NCI-H446 (cell line): ENCODE results near the gene BRICD5.
"Not testable (repeated sequence)": the region's sequence is repeated elsewhere in the genome, so short reads cannot be mapped to it uniquely, and the experiment has no call there.

Source experiments
- DNase-seq, 2 experiments: peaks; one replicate each; lab custom pipeline; 2025; lab: John Stamatoyannopoulos, UW

BRICD5 gene

DNA sequence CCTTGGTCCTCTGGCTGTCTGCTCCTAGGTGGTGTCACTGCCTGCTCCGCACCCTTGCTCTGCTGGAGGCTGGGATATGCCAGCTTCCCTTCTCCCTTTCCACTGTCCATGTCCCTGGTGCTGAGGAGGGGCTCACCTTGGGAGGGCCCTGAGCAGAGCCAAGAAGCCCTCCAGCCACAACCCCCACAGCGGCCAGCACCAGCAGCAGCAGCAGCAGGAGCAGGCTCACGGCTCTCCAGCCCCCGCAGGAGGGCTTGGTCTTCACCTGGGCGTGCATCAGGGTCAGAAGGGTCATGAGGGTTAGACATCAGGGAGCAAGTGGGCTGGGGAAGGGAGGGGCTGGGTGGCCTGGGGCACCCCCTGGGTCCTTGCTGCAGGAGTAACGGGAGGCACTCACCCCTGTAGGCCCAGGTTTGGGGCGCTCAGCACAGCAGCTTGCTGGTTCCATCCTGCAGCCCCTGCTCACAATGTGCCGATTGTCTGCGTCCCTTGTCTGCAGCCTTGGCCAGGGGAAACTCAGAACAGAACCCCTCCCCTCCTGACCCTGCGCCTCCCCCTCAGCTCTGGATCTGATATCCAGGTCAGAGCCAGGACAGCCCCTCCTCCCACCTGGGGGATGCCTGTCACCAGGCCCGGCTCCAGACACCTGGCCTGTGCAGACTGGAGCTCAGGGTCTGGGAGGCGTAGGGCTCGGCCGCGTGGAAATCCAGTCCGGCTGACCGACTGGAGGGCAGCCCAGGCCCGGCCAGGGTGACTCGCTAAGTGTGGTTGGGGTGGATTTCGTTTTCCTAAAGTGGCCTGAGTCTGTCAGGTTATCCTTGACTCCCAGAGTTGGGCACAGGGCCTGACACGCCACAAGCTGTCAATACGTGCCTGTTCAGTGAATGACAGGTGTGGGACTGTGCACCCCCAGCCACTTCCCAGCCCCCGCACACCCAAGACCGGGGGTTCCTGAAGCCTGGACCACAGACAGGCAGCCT lies at the start of gene BRICD5:
BRICD5 (minus strand) TSS at position 478 of the 980 bp plus-strand sequence; CDS start at position 448, 30 bp downstream.
- DNase-seq = no peak

DNA sequence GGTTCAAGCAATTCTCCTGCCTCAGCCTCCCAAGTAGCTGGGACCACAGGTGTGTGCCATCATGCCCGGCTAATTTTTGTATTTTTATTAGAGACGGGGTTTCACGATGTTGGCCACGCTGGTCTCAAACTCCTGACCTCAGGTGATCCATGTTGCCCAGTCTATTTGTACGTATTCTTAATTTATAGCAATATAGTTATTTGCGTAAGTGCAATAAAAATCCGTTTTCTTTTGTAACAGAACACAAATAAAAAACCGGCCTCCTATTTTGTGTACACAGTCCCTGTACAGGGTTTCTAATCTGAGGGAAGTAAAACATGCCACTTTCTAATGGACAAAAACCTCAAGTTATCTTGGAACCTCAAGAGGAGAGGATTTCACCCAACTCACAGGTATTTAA lies 49.6 kb upstream of the BRICD5 start:
- no peak for DNase-seq

DNA sequence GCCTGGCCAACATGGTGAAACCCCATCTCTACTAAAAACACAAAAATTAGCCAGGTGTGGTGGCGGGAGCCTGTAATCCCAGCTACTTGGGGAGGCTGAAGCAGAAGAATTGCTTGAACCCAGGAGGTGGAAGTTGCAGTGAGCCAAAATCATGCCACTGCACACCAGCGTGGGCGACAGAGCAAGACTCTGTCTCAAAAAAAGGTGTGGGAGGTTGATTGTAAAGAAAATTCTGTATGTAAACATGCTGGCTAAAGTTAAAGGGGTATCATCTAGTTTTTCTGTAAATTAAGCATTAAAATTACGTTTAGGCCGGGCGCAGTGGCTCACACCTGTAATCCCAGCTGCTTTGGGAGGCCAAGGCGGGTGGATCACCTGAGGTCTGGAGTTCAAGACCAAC lies 47.9 kb upstream of the BRICD5 start:
- DNase-seq = not testable (repeated sequence)

DNA sequence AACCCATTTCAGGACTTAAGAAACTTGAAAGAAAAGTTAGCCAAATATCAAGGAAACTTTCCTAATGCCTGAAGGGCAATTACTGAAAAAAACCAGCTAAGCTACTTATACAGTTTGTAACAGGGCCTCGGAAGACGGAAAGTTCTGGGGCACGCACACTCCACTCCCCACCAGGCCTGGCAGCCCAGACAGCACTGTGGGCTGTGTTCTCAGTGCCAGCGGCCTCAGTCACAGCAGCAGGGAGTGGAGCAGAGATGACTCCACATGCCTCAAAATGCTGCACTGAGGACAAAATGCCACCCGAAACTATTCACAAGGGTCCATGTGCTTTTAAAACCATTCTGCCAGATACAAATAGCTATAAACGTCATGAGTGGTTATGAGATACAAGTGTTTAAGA lies 47.1 kb upstream of the BRICD5 start:
- no peak for DNase-seq

DNA sequence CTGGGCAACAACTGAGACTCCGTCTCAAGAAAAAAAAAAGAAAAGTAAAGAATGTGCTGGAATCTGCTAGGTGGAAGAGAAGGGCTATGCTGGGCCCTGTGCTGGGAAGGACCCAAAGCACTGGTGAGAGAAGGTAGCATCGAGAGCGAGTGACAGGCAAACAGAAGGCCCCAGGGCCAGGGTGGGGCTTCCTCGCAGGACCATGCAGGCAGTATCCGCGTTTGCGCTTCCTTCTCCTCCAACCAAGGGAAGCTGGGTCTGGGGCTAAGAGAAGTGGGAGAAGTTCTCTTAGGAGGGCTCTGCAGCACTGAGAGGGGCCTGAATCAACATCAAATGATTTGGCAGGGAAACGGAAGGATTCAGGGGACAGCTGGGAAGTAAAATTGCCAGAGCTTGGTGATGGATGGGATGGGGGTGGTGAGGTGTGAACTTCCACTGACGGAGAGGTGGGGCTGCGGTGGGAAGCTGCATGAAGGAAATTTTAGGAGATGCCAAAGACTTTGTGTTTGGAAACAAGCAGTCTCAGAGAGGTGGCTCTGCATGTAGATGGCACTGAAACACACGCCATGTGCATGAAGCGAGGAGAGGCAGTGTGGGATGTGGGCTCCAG lies 46.0 kb upstream of the BRICD5 start:
- no peak for DNase-seq

DNA sequence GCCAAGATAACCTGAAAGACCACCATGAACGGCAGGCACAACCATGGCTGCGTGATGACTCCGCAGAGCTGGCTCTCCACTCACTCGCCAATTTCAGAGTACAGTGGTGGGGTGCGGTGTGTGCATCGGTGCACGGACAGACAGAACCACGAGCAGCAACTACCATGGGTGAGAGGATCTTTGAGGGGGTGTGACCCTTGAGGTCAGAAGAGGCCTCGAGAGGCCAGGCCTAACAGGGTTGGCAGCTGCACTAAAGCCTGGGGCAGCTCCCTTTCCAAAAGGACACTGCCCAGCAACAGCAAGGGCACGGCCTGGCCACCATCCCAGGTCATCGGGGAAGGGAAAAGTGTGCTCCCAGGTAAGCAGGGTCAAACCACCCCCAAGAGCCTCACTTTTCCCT lies 42.6 kb upstream of the BRICD5 start:
- no peak for DNase-seq

DNA sequence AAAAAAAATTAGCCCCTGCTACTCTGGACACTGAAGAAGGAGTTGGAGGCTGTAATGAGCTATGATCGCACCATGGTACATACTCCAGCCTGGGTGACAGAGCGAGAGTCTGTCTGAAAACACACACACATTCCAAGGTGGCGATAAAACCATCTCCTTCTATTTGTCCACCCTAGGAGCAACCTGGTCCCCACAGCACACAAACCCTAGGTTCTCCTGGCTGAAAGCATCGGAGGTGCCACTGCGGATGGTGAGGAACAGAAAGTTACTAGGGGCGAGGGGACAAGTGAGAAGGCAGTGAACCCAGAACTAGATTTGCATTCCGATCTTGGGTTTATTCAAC lies 42.1 kb upstream of the BRICD5 start:
- no peak for DNase-seq

DNA sequence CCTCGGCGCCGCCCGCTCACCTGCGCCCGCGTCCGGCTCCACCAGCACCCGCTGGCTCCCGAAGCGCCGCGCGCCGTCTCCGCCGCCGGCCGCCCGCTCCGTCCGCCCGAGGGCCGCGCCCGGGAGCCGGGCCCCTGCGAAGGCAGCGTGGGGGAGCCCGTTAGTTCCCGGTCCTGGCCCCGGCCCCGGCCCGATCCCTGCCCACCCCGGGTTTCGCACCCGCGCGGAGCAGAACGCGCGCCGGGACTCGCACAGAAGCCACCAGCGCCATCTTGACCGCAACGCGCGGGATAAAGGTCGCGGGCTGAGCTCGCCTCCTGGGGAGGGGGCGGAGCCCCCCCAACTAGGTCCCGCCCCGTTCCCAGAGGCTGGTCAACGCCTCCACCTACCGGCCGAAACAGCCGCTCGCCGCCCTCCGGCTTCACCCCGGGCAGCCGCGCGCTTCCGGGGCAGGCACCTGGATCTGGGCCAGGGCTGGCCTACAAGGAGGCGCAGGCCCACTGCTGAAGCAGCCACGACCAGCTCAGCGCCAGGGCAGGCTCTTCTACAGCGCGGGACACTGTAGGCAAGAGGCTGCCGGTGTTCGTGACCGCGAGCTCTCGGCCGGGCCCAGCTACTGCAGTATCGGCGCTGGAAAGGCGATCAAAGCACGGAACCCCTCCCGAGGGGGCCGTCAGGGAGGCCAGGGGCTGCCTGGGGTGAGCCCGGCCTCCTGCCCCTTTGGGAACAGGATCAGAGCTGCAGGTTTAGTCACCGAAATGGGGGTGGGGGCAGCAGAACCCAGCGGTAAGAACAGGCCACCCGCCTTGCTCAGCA lies 40.8 kb upstream of the BRICD5 start, which contains the start of gene ECI1:
ECI1 (minus strand) TSS at position 292 of the 816 bp plus-strand sequence; CDS start at position 271, 21 bp downstream.
- peak; percentile 72 to 95 for DNase-seq

DNA sequence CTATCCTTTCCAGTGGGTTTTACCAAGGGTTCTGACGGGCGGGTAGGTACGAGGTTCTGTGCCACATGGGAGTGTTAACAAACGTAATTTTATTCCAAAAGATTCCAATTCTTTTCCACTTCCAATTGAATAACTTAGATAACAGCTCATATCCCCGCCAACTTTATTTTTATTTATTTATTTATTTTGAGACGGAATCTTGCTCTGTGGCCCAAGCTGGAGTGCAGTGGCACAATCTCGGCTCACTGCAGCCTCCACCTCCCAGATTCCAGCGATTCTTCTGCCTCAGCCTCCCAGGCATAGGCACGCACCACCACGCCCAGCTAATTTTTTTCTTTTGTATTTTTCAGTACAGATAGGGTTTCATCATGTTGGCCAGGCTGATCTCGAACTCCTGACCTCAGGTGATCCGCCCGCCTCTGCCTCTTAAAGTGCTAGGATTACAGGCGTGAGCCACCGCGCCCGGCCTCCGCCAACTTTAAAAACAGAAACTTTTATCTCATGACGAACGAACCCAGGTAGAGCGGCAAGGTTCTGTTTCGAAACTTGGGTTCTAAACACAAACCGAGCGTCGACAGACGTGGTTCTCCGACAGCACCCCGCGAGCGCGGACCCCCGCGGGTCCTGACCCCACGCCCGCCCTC lies 40.1 kb upstream of the BRICD5 start:
- DNase-seq = no peak

DNA sequence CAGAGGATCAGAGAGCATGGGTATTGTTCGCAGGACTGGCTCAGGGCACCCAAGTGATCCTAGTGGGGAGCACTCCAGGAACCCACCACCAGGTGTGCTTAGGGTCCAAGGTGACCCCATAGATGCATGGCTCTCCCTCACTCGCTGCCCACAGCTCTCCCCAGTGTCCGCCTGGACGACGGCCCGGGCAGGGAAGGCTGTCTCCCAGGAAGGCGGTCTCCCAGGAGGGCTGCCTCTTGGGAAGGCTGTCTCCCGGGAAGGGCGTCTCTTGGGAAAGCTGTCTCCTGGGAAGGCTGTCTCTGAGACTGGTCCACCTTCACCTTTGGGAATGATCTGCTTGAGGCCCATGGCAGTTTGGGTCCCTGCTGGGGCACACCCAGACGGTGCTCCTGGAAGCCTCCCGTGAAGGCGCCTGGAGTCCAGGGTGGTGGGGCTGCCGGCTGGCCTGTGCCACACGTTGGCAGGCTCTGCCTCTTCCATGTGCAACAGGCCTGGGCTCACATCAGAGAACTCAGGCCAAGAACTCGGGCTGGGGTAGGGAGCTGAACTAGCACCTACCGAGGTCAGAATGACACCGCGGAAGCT lies 35.7 kb upstream of the BRICD5 start:
- DNase-seq = no peak

DNA sequence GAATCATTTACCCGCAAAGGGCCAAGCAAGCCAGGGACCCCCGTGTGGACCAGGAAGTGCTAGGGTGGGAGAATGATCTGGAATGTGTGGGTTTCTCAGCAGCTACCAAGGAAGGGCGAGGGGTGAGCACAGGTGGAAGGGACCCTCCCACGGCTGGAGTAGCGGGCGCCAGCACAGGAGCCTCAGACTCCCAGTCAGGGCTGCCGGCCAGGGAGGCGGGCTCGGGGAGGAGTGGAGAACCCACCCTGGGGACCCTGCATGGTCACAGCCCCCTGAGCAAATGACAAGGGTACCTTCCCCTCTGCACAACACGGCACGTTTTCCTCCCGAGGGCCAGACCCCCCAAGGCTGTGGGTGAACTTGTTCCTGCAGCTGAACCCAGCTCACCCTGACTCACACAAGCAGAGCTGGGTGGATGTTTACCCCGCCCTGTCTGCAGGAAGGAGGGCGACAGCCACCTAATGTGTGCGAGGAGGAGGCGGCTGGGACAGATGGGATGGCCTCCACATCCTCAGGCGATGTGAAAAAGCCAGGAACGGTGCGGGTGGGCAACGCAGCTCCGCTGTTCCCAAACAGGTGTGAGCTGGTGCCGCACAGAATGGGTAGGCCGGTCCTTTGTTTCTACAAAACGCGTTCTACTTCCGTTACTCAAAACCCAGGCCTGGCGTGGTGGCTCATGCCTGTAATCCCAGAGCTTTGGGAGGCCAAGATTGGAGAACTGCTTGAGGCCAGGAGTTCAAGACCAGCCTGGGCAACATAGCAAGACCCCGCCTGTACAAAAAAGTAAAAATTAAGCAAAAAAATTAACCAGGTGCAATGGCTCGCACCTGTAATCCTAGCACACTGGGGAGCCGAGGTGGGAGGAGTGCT lies 34.5 kb upstream of the BRICD5 start:
- DNase-seq = no peak

DNA sequence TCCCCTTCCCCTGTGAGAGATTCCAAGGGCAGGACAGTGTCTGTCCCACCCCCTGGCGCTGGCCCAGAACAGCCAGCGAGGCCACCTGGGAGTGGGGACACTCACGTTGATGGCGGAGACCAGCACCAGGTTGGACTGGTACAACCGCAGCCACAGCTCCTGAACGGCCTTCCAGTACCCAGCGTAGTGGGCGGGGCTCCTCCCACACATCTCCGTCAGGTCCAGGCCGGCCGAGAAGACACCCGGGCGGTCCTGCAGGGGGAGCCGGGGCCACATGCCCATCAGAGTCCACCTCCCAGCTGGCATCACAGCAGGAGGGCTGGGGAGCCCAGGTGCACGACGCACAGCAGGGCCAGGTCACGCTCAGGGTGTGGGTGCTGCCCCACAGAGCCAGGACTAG lies 33.6 kb upstream of the BRICD5 start:
- DNase-seq = no peak

DNA sequence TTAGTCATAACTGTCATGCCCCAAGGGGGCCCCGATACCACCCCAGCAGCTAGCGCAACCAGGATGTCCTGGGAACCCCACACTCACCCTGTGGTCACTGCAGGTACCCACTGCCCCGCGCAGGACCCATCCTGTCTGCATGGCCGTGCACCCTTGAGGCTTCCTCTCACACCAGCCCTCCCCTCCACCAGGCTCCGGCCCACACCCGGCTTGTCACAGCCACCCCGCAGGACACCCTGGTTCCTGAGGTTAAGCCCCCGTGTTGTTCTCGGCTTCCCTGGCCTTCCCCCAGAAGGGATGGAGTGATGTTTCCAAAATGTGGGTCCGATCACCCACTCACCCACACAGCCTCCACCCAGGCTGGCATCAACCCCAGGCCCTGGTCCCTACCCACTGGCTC lies 33.1 kb upstream of the BRICD5 start:
- DNase-seq = no peak

DNA sequence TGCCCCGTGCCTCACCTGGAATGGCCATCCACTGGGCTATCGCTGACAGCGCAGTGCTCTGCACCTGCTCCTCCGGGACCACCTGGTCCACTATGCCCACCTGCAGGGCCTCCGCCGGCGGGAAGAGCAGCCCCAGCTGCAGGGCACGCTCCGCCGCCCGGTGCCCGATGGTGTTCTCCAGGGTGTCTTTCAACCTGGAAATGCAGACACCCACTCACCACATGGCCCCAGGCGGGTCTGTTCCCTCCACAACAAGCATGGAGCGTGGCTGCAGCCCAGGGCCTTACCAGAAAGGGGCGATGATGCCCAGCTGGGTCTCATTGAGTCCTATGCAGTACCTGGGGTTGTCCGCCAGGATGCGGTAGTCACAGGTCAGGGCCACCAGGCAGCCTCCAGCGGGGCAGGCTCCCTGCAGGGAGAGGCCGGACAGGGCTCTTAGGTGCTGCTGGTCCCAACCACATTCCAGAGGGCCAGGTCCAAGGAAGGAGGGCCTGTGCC lies 32.4 kb upstream of the BRICD5 start:
- no peak for DNase-seq

DNA sequence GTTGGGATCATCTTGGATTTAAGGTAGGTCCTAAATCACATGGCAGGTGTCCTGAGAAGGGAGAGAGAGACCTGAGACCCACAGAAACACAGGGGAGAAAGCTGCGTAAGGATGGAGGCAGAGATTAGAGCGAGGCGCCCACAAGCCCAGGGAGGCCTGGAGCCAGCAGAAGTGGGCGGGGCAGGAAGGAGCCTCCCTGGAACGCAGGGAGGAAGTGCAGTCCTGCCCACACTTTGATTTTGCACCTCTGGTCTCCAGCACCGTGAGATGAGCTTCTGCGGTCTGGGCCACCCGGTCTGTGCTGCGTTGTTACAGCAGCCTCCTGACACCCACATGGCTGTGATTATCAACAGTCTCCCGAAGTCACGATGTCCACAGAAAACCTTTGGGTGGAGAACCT lies 31.9 kb upstream of the BRICD5 start:
- no peak for DNase-seq

DNA sequence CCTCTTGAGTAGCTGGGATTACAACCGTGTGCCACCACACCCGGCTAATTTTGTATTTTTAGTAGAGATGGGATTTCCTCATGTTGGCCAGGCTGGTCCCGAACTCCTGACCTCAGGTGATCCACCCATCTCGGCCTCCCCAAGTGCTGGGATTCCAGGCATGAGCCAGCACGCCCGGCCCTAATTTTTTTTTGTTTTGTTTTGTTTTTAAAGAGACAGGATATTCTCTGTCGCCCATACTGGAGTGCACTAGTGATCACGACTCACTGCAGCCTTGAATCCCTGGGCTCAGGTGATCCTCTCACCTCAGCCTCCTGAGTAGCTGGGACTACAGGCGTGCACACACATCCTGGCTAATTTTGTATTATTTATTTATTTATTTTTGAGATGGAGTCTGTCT lies 29.7 kb upstream of the BRICD5 start:
- not testable (repeated sequence) for DNase-seq

DNA sequence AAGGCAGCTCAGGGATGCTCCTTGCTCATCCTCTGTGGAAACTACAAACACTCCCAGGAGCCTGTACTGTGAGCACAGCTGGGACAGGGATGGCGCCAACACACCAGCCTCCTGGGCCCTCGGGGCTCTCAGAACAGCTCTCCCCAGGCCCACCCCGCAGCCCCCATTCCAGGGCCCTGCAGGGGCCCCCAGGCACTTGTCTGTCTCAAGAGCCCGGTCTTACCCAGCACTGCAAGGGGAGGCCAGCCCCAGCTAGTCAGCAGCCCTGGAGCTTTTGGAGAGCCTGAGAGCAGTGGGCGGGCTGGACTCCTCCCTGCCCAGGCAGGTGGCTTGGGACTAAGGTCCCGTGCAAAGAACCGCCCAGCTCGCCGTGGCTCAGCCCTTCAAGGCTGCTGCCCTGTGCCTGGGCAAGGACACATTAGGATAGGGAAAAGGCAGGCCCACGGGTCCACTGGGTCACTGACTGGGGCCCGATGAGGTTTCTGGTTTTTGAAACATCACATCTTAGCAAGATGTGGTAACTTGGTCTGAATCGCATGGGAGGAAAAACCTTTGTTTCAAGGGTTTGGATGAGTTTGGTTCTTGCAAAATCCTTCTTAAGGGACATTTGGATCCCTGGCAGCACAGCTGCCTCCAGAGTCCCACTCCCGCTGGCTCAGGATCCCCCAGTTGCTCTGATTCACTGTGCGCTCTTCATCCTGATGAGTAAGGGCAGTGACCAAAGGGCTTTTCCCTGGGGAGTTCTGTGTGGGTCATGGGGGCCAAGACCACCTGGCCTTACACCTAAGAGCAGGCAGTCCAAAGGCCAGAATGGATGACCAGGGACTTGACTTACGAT lies 28.4 kb upstream of the BRICD5 start:
- no peak for DNase-seq

DNA sequence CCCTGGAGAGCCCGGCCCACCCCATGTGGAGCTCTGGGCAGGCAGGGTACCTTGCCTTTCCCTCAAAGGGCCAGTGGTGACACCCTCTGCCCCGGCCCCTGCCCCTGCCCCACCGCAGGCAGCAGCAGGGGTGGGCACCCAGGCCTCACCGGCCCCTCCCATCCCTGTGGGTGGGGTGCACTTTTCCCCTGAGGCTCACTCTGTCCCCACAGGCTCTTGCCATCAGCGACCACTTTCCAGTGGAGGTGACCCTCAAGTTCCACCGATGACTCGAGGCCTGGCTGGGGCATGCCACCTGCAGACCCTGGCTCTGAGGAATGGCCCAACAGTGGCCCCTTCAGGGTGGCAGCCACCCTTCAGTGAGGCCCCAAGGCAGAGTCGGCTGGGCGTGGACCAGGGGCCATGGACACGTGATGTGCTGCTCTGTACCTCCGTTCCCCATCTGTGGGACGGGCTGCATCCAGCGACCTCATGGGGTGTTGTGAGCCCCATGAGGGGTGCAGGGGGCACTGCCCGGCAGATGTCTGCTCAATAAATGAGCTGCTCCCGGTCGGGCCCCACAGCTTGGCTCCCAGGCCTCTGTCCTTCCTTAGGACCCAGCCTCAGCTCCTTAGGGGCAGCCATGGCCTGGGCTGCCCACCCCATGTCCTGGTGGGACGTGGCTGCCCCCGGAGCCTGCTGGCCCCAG lies 27.6 kb upstream of the BRICD5 start:
- DNase-seq = no peak
